BE2C (cell line): ENCODE measurements around the gene TNS3.

Experiments used
- DNase-seq: peaks from one replicate; pipeline ENCODE4 v3.0.0-alpha.2; 2020
- H3K27me3 ChIP-seq: fragments of 250-450 bp; sonication (Bioruptor Pico); 2 replicates; pipeline ENCODE4 v1.5.1; 2020; ENCODE audit warnings: mild to moderate bottlenecking
- H3K36me3 ChIP-seq: fragments of 250-450 bp; sonication (Bioruptor Pico); 2 replicates; pipeline ENCODE4 v1.5.1; 2020; ENCODE audit warnings: mild to moderate bottlenecking
- H3K4me1 ChIP-seq: fragments of 250-450 bp; sonication (Bioruptor Pico); 2 replicates; pipeline ENCODE4 v1.5.1; 2020
- H3K4me3 ChIP-seq: 2 replicates; pipeline ENCODE4 v1.5.1; 2011; ENCODE audit warnings: low read depth, low read length
- H3K9me3 ChIP-seq: fragments of 250-450 bp; sonication (Bioruptor Pico); 2 replicates; pipeline ENCODE4 v1.5.1; 2020
- CTCF ChIP-seq: IDR thresholded peaks from 2 replicates; pipeline ENCODE4 v1.5.1; 2012; ENCODE audit warnings: mild to moderate bottlenecking, low read depth, low read length

Gene TNS3

GRCh38 chr7:47328392-47329319 lies 253.3 kb downstream of the TNS3 start:
- Histone ChIP-seq H3K4me3 (peak overlapping the region; percentile 40), H3K4me1 (peaks cover 12% of the 10 kb centered on the region), H3K9me3 (no peaks in the 10 kb centered on the region), H3K36me3 (no peaks in the 10 kb centered on the region), H3K27me3 (no peaks in the 10 kb centered on the region)
- DNase-seq, result peak; percentile 26
- TF ChIP-seq CTCF, result no peak

- peak; percentile 68 for DNase-seq
- Histone ChIP-seq H3K27me3 (no peaks in the 10 kb centered on the region), H3K4me3 (peak overlapping the region; percentile 40), H3K9me3 (no peaks in the 10 kb centered on the region), H3K36me3 (no peaks in the 10 kb centered on the region), H3K4me1 (peaks cover 12% of the 10 kb centered on the region)
- TF ChIP-seq CTCF, result no peak
These were observed 254.1 kb downstream of the TNS3 start for GRCh38 chr7:47327698-47328391.

GRCh38 chr7:47327346-47327697 lies 254.6 kb downstream of the TNS3 start:
- Histone ChIP-seq H3K27me3 (no peaks in the 10 kb centered on the region), H3K36me3 (no peaks in the 10 kb centered on the region), H3K9me3 (no peaks in the 10 kb centered on the region), H3K4me1 (peaks cover 12% of the 10 kb centered on the region), H3K4me3 (no peak overlapping the region)
- no peak for DNase-seq
- TF ChIP-seq CTCF, result no peak

GRCh38 chr7:47326808-47327207 lies 255.1 kb downstream of the TNS3 start:
- Histone ChIP-seq H3K9me3 (no peaks in the 10 kb centered on the region), H3K36me3 (no peaks in the 10 kb centered on the region), H3K4me3 (no peak overlapping the region), H3K4me1 (peaks cover 12% of the 10 kb centered on the region), H3K27me3 (no peaks in the 10 kb centered on the region)
- peak; percentile 27 for DNase-seq
- TF ChIP-seq CTCF, result no peak

GRCh38 chr7:47326220-47326619 lies 255.7 kb downstream of the TNS3 start:
- no peak; the same call in 1 of the 2 replicates for TF ChIP-seq CTCF
- DNase-seq, result no peak

GRCh38 chr7:47325337-47325736 lies 256.6 kb downstream of the TNS3 start:
- Histone ChIP-seq H3K36me3 (no peaks in the 10 kb centered on the region), H3K4me3 (no peak overlapping the region), H3K9me3 (no peaks in the 10 kb centered on the region), H3K27me3 (no peaks in the 10 kb centered on the region), H3K4me1 (peaks cover 12% of the 10 kb centered on the region)
- no peak for TF ChIP-seq CTCF
- no peak for DNase-seq

More at GRCh38 chr7:47326220-47326619, 255.7 kb downstream of the TNS3 start:
- Histone ChIP-seq H3K36me3 (no peaks in the 10 kb centered on the region), H3K4me1 (peaks cover 12% of the 10 kb centered on the region), H3K27me3 (no peaks in the 10 kb centered on the region), H3K9me3 (no peaks in the 10 kb centered on the region), H3K4me3 (no peak overlapping the region)
